H9 (cell line): ENCODE results near the gene DCAF4. TPM values are rescaled to one million over a fixed set of nuclear protein-coding genes. Genes with fewer than 3 reads are reported as not detected.

ENCODE experiments used
- DNase-seq: peaks from one replicate; pipeline ENCODE4 v3.0.0-alpha.2; 2017
- H2AFZ ChIP-seq: one replicate; pipeline ENCODE4 v1.6.1; 2013; ENCODE audit warnings: mild to moderate bottlenecking, low read length, control low read depth, moderate library complexity
- H2AK5ac ChIP-seq: 2 replicates; pipeline ENCODE4 v1.6.1; 2013; ENCODE audit warnings: low read length, control low read depth, mixed read lengths; ENCODE audit not compliant: insufficient read length
- H2BK120ac ChIP-seq: one replicate; pipeline ENCODE4 v1.6.1; 2013; ENCODE audit warnings: low read depth, mild to moderate bottlenecking, low read length, control low read depth, inconsistent platforms; ENCODE audit not compliant: poor library complexity, severe bottlenecking
- H2BK12ac ChIP-seq: 2 replicates; pipeline ENCODE4 v1.6.1; 2013; ENCODE audit warnings: low read length, control low read depth, mixed read lengths, low read depth; ENCODE audit not compliant: insufficient read length
- H2BK15ac ChIP-seq: 2 replicates; pipeline ENCODE4 v1.6.1; 2013; ENCODE audit warnings: low read depth, low read length, control low read depth
- H2BK20ac ChIP-seq: one replicate; pipeline ENCODE4 v1.6.1; 2013; ENCODE audit warnings: low read depth, mild to moderate bottlenecking, low read length, control low read depth, inconsistent platforms; ENCODE audit not compliant: poor library complexity, severe bottlenecking
- H2BK5ac ChIP-seq: 2 replicates; pipeline ENCODE4 v1.6.1; 2013; ENCODE audit warnings: low read length, control low read depth, mixed read lengths; ENCODE audit not compliant: insufficient read length
- H3K14ac ChIP-seq: 2 replicates; pipeline ENCODE4 v1.6.1; 2013; ENCODE audit warnings: low read length, control low read depth; ENCODE audit not compliant: insufficient read depth
- H3K18ac ChIP-seq: 2 replicates; pipeline ENCODE4 v1.6.1; 2013; ENCODE audit warnings: low read depth, mild to moderate bottlenecking, mixed read lengths, low read length, control low read depth; ENCODE audit not compliant: insufficient read length
- H3K23ac ChIP-seq: 2 replicates; pipeline ENCODE4 v1.6.1; 2013; ENCODE audit warnings: low read length, control low read depth, mixed read lengths, low read depth; ENCODE audit not compliant: insufficient read length
- H3K23me2 ChIP-seq: 2 replicates; pipeline ENCODE4 v1.6.1; 2013; ENCODE audit warnings: low read depth, mild to moderate bottlenecking, mixed read lengths, low read length, control low read depth; ENCODE audit not compliant: insufficient read length, poor library complexity, severe bottlenecking
- H3K27ac ChIP-seq: 2 replicates; pipeline ENCODE4 v1.5.1; 2013; ENCODE audit warnings: low read length, control low read depth, mixed read lengths, low read depth; ENCODE audit not compliant: insufficient read length
- H3K27me3 ChIP-seq: 2 replicates; pipeline ENCODE4 v1.6.1; 2013; ENCODE audit warnings: low read length, control low read depth, inconsistent platforms; ENCODE audit not compliant: insufficient read depth
- H3K4ac ChIP-seq: 2 replicates; pipeline ENCODE4 v1.6.1; 2013; ENCODE audit warnings: low read depth, mild to moderate bottlenecking, control low read depth, inconsistent platforms, low read length, moderate library complexity
- H3K4me1 ChIP-seq: 2 replicates; pipeline ENCODE4 v1.6.1; 2013; ENCODE audit warnings: low read length, control low read depth, inconsistent platforms; ENCODE audit not compliant: insufficient read depth
- H3K4me2 ChIP-seq: 2 replicates; pipeline ENCODE4 v1.6.1; 2013; ENCODE audit warnings: low read length, control low read depth, mixed read lengths; ENCODE audit not compliant: insufficient read length, insufficient read depth
- H3K56ac ChIP-seq: 2 replicates; pipeline ENCODE4 v1.6.1; 2013; ENCODE audit warnings: low read depth, mild to moderate bottlenecking, mixed read lengths, low read length, control low read depth; ENCODE audit not compliant: insufficient read length
- H3K79me1 ChIP-seq: 2 replicates; pipeline ENCODE4 v1.6.1; 2013; ENCODE audit warnings: low read depth, mild to moderate bottlenecking, moderate library complexity, low read length, control low read depth, inconsistent platforms; ENCODE audit not compliant: insufficient read depth, poor library complexity, severe bottlenecking
- H3K79me2 ChIP-seq: 2 replicates; pipeline ENCODE4 v1.6.1; 2013; ENCODE audit warnings: low read length, control low read depth, inconsistent platforms; ENCODE audit not compliant: insufficient read depth
- H3K9ac ChIP-seq: 2 replicates; pipeline ENCODE4 v1.6.1; 2013; ENCODE audit warnings: low read length, control low read depth, mixed read lengths; ENCODE audit not compliant: insufficient read length; ENCODE audit errors: extremely low read depth
- H3K9me3 ChIP-seq: one replicate; pipeline ENCODE4 v1.6.1; 2013; ENCODE audit warnings: low read depth, low read length, inconsistent platforms; ENCODE audit not compliant: control insufficient read depth
- H3T11ph ChIP-seq: one replicate; pipeline ENCODE4 v1.6.1; 2013; ENCODE audit warnings: mild to moderate bottlenecking, low read length, control low read depth, inconsistent platforms
- H4K20me1 ChIP-seq: one replicate; pipeline ENCODE4 v1.6.1; 2013; ENCODE audit not compliant: control insufficient read depth, insufficient read length, insufficient read depth
- H4K5ac ChIP-seq: 2 replicates; pipeline ENCODE4 v1.6.1; 2013; ENCODE audit warnings: low read depth, mild to moderate bottlenecking, mixed read lengths, low read length, control low read depth; ENCODE audit not compliant: insufficient read length
- H4K8ac ChIP-seq: replicated peaks from 2 replicates; pipeline ENCODE4 v1.6.1; 2013; ENCODE audit warnings: low read length, control low read depth, mixed read lengths, low read depth; ENCODE audit not compliant: insufficient read length
- H4K91ac ChIP-seq: 2 replicates; pipeline ENCODE4 v1.6.1; 2013; ENCODE audit warnings: low read depth, mild to moderate bottlenecking, moderate library complexity, mixed read lengths, low read length, control low read depth; ENCODE audit not compliant: insufficient read length
- H3K27ac Mint-ChIP-seq, 3 experiments: 2 replicates in 2 of 3; 3 replicates in 1 of 3; pipeline ENCODE4 v1.8.0; 2020 to 2021; ENCODE audit warnings: mixed read lengths in 3 of 3, mild to moderate bottlenecking in 1 of 3, moderate library complexity in 1 of 3
- H3K27me3 Mint-ChIP-seq: 2 replicates; pipeline ENCODE4 v1.8.0; 2021; ENCODE audit warnings: low read depth, mild to moderate bottlenecking, moderate library complexity, mixed read lengths
- H3K36me3 Mint-ChIP-seq, 3 experiments: 2 replicates in 2 of 3; 3 replicates in 1 of 3; pipeline ENCODE4 v1.8.0; 2020 to 2021; ENCODE audit warnings: low read depth in 3 of 3, mixed read lengths in 3 of 3; ENCODE audit not compliant: insufficient read depth in 1 of 3
- H3K4me1 Mint-ChIP-seq, 2 experiments: 2 replicates each; pipeline ENCODE4 v1.8.0; 2020; ENCODE audit warnings: mixed read lengths in 2 of 2
- H3K4me3 Mint-ChIP-seq, 2 experiments: 2 replicates in 1 of 2; 3 replicates in 1 of 2; pipeline ENCODE4 v1.8.0; 2020 to 2021; ENCODE audit warnings: mild to moderate bottlenecking in 2 of 2, mixed read lengths in 2 of 2, moderate library complexity in 1 of 2
- H3K9me3 Mint-ChIP-seq, 2 experiments: 2 replicates in 1 of 2; 3 replicates in 1 of 2; pipeline ENCODE4 v1.8.0; 2020; ENCODE audit warnings: mild to moderate bottlenecking in 2 of 2, mixed read lengths in 2 of 2, moderate library complexity in 1 of 2
- whole genome bisulfite sequencing: extraction: QIAGEN DNeasy Blood & Tissue Kit; methylation state at CpG from one replicate; pipeline ENCODE4 v1.1.7; 2013; ENCODE audit warnings: missing lambda C conversion rate, low lambda C conversion rate, mixed read lengths; ENCODE audit not compliant: insufficient read length; ENCODE audit errors: extremely low coverage; 5-methylcytosine and 5-hydroxymethylcytosine counted together
- total RNA-seq: library from RNA; stranded (reverse); gene quantifications from 2 replicates; pipeline ENCODE4 v1.2.1, GENCODE V29; 2021
- TF ChIP-seq, protein P1 (sequence below): fragments of 200-600 bp; sonication (generic); conservative IDR thresholded peaks from 3 replicates; pipeline ENCODE4 v1.8.0; 2021; ENCODE audit warnings: antibody characterized with exemption, mild to moderate bottlenecking

The DCAF4 gene
- total RNA-seq, 1 experiment from 2014 or later = 32.0 TPM

DNA sequence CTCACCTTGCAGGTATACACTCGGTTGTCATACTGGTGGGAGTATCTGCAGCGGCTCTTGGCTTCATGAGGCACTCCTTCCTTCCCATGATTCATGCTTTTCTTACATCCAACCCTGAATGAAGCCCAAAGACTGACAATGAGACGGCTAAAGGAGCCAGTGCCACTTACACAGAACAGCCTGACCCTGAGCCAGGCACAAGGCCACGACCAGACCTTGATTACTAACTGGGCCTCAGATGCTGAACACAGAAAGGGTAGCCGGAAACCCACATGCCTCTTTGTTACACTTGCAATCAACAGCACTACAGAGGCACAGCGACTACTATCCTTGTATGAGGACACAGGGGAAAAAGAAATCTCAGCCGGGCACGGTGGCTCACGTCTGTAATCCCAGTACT, 52.6 kb downstream of the DCAF4 start:
- DNase-seq = no peak
- Histone ChIP-seq H3K18ac (no peak overlapping the region), H3K4me1 (peaks cover 9% of the 10 kb centered on the region), H4K91ac (no peak overlapping the region), H3K4ac (no peak overlapping the region), H2BK5ac (no peak overlapping the region), H2BK12ac (no peak overlapping the region), H3K9me3 (no peaks in the 10 kb centered on the region), H2BK120ac (no peak overlapping the region), H3K23ac (no peak overlapping the region), H3K23me2 (no peaks in the 10 kb centered on the region), H3K56ac (no peak overlapping the region), H4K20me1 (no peaks in the 10 kb centered on the region), H3K14ac (no peak overlapping the region; the same call in 1 of the 2 replicates), H3T11ph (no peak overlapping the region), H4K8ac (no peak overlapping the region), H3K79me2 (no peaks in the 10 kb centered on the region), H3K27me3 (no peaks in the 10 kb centered on the region), H2BK15ac (no peak overlapping the region), H2BK20ac (no peak overlapping the region), H3K79me1 (no peaks in the 10 kb centered on the region), H3K4me2 (no peak overlapping the region), H3K27ac (no peak overlapping the region), H2AK5ac (no peak overlapping the region), H3K9ac (no peak overlapping the region), H2AFZ (no peak overlapping the region), H4K5ac (no peak overlapping the region)
- Mint-ChIP-seq H3K4me3 (no peak overlapping the region), H3K9me3 (no peaks in the 10 kb centered on the region), H3K27ac (peak overlapping the region in 1 of 3 experiments; percentile 63; a peak in 3 of 7 replicates), H3K27me3 (no peaks in the 10 kb centered on the region), H3K4me1 (peaks cover 23 to 31% of the 10 kb centered on the region in 2 experiments), H3K36me3 (peaks cover 2 to 34% (median 31%) of the 10 kb centered on the region in 3 experiments; a peak in 6 of 7 replicates)
- whole genome bisulfite sequencing = no CpG with 5 or more reads among the region's 9 CpGs
- TF ChIP-seq, protein P1, sequence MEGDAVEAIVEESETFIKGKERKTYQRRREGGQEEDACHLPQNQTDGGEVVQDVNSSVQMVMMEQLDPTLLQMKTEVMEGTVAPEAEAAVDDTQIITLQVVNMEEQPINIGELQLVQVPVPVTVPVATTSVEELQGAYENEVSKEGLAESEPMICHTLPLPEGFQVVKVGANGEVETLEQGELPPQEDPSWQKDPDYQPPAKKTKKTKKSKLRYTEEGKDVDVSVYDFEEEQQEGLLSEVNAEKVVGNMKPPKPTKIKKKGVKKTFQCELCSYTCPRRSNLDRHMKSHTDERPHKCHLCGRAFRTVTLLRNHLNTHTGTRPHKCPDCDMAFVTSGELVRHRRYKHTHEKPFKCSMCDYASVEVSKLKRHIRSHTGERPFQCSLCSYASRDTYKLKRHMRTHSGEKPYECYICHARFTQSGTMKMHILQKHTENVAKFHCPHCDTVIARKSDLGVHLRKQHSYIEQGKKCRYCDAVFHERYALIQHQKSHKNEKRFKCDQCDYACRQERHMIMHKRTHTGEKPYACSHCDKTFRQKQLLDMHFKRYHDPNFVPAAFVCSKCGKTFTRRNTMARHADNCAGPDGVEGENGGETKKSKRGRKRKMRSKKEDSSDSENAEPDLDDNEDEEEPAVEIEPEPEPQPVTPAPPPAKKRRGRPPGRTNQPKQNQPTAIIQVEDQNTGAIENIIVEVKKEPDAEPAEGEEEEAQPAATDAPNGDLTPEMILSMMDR = no peak
